ENCODE measurements around the gene IL1RAPL2.
"Not testable (repeated sequence)": the region's sequence is repeated elsewhere in the genome, so short reads cannot be mapped to it uniquely, and the experiment has no call there.

IL1RAPL2 gene

GRCh38 chrX:104852241-104852640, 286.2 kb downstream of the IL1RAPL2 start:
- TF ChIP-seq CTCF (IDR thresholded peaks at IDR 0.05; ENCODE audit: extremely low read depth, missing control alignments) = no peak
- DNase-seq (ENCODE audit: low spot score) = no peak

GRCh38 chrX:104854188-104854587, 288.2 kb downstream of the IL1RAPL2 start:
- no peak for DNase-seq (ENCODE audit: low spot score)
- TF ChIP-seq CTCF (IDR thresholded peaks at IDR 0.05; ENCODE audit: extremely low read depth, missing control alignments) = no peak

- TF ChIP-seq CTCF (IDR thresholded peaks at IDR 0.05; ENCODE audit: extremely low read depth, missing control alignments) = no peak
- no peak for DNase-seq (ENCODE audit: low spot score)
These were observed 288.9 kb downstream of the IL1RAPL2 start for GRCh38 chrX:104854790-104855340.

GRCh38 chrX:104863466-104863865, 297.5 kb downstream of the IL1RAPL2 start:
- TF ChIP-seq CTCF (IDR thresholded peaks at IDR 0.05; ENCODE audit: extremely low read depth, missing control alignments) = no peak
- no peak for DNase-seq (ENCODE audit: low spot score)

GRCh38 chrX:104864296-104864695, 298.3 kb downstream of the IL1RAPL2 start:
- TF ChIP-seq CTCF (IDR thresholded peaks at IDR 0.05; ENCODE audit: extremely low read depth, missing control alignments) = no peak
- no peak for DNase-seq (ENCODE audit: low spot score)

GRCh38 chrX:104877504-104877903, 311.5 kb downstream of the IL1RAPL2 start:
- DNase-seq (ENCODE audit: low spot score) = no peak
- no peak for TF ChIP-seq CTCF (IDR thresholded peaks at IDR 0.05; ENCODE audit: extremely low read depth, missing control alignments)

GRCh38 chrX:104902070-104902469, 336.1 kb downstream of the IL1RAPL2 start:
- no peak for TF ChIP-seq CTCF (IDR thresholded peaks at IDR 0.05; ENCODE audit: extremely low read depth, missing control alignments)

GRCh38 chrX:104909694-104910093, 343.7 kb downstream of the IL1RAPL2 start:
- not testable (repeated sequence) for DNase-seq (ENCODE audit: low spot score)

More at GRCh38 chrX:104902070-104902469, 336.1 kb downstream of the IL1RAPL2 start:
- no peak for DNase-seq (ENCODE audit: low spot score)
